Aorta (tissue), 5 donors: Measurements from ENCODE around the gene GDPGP1. TPM values are rescaled to one million over a fixed set of nuclear protein-coding genes. Genes with fewer than 3 reads are reported as not detected.

Experiments
- ATAC-seq: fragments of 200-7000 bp; cut with Tn5 transposase; one replicate; pipeline ENCODE4 v1.9.1; 2022; ENCODE audit warnings: moderate library complexity; ENCODE audit not compliant: low FRiP score
- DNase-seq, 2 donors: peaks; one replicate each; pipeline ENCODE4 v3.0.0-alpha.2; 2020
- H3K27ac ChIP-seq, 2 donors: one replicate each; pipeline ENCODE4 v1.5.1; 2013; ENCODE audit warnings: low read length in 2 of 2, mild to moderate bottlenecking in 2 of 2, moderate library complexity in 2 of 2, control low read depth in 1 of 2, inconsistent platforms in 1 of 2, low read depth in 1 of 2
- H3K27me3 ChIP-seq, 2 donors: one replicate each; pipeline ENCODE4 v1.6.1; 2013; ENCODE audit warnings: control low read depth in 1 of 2, low read length in 1 of 2, mild to moderate bottlenecking in 1 of 2, moderate library complexity in 1 of 2; ENCODE audit not compliant: insufficient read depth in 2 of 2, control insufficient read depth in 1 of 2
- H3K36me3 ChIP-seq, 2 donors: one replicate each; pipeline ENCODE4 v1.6.1; 2013; ENCODE audit warnings: control low read depth in 1 of 2, low read length in 1 of 2, mild to moderate bottlenecking in 1 of 2; ENCODE audit not compliant: insufficient read depth in 2 of 2, control insufficient read depth in 1 of 2
- H3K4me1 ChIP-seq, 2 donors: one replicate each; pipeline ENCODE4 v1.6.1; 2013; ENCODE audit warnings: low read length in 2 of 2, control low read depth in 1 of 2, mild to moderate bottlenecking in 1 of 2, moderate library complexity in 1 of 2; ENCODE audit not compliant: insufficient read depth in 2 of 2, control insufficient read depth in 1 of 2
- H3K4me3 ChIP-seq, 2 donors: one replicate each; pipeline ENCODE4 v1.5.1; 2013; ENCODE audit warnings: low read length in 2 of 2, control low read depth in 1 of 2, mild to moderate bottlenecking in 1 of 2
- H3K9me3 ChIP-seq: one replicate; pipeline ENCODE4 v1.6.1; 2013; ENCODE audit warnings: mild to moderate bottlenecking, low read length; ENCODE audit not compliant: control insufficient read depth
- WGBS, 2 donors: extraction: QIAGEN DNeasy Blood & Tissue Kit; methylation state at CpG; one replicate each; pipeline ENCODE4 v1.1.7; 2013; 5-methylcytosine and 5-hydroxymethylcytosine counted together
- intact Hi-C, 2 donors: fragments of 100-400 bp; cut with DNase I; formaldehyde crosslinking; loops; one replicate each; pipeline versions ENCODE4 v1.14.2 to v1.15.0; 2022
- polyA plus RNA-seq, 2 donors: library from polyadenylated mRNA; stranded (reverse); fragments of 200-250 nt; gene quantifications; one replicate each; pipeline ENCODE4 v1.2.3, GENCODE V29; 2013
- total RNA-seq, 2 donors: library from RNA; stranded (reverse); fragmentation: NEBNext Ultra II Directional; extraction: Animal tissue kit (Norgen Biotek cat#: 25700); gene quantifications; one replicate each; pipeline ENCODE4 v1.2.1, GENCODE V29; 2021
- donor health status: healthy with polysubstance abuse.
- donor health status: Bipolar disorder and iron deficiency.
- donor health status: DM: no; HTN: no; CAD: no.
- donor health status: DM: no; HTN: no; CAD: no.
- donor health status: DM: yes; HTN: yes; CAD: no.

Gene GDPGP1
- total and polyA plus RNA-seq, 4 donors: 1.3 to 7.1 (median 2.7) TPM

DNA sequence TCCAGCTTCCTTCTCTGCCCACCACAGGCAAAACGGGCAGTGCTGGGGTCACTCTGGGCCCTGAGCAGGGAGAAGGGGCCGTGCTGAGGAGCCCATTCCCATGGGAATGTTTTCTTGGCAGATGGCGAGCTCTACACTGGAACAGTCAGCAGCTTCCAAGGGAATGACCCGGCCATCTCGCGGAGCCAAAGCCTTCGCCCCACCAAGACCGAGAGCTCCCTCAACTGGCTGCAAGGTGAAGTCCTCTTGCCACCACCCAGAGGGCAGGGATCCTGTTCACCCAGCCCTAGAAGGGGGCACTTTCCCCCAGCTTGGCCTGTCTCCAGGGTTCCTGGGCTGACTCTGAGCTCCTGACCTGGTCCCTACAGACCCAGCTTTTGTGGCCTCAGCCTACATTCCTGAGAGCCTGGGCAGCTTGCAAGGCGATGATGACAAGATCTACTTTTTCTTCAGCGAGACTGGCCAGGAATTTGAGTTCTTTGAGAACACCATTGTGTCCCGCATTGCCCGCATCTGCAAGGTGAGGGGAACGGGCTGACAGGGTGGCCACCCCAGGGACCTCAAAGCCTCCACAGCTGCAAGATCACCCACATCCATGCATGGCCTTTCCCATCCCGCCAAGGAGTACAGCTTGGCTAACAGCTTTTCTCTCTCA, 12.6 kb upstream of the GDPGP1 start:
- Histone ChIP-seq H3K4me3 (no peak overlapping the region), H3K4me1 (no peaks in the 10 kb centered on the region), H3K36me3 (no peaks in the 10 kb centered on the region), H3K9me3 (no peaks in the 10 kb centered on the region), H3K27ac (no peak overlapping the region), H3K27me3 (no peaks in the 10 kb centered on the region)
- 14 to 17% methylated on average over 14 of the region's 14 CpGs for WGBS, 2 donors
- DNase-seq: peak; percentile 89 to 93
- peak; percentile 90 for ATAC-seq
- intact Hi-C loops: no loop called here

DNA sequence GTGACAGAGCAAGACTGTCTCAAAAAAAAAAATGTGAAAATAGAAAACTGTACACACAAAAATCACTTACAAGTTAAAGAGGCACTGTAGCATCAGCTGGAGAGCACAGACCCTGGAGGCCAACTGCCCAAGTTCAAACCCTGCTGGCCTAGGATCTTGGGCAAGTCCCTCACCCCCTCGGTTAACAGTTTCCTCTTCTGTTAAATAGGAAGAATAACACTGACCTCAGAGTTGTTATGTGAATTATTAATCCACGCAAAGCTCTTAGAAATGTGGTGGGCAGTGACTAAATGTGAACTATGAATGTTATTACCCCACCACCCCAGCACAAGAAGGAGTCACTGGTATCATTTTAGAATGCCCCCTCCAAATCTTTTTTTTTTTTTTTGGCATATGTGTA, 11.5 kb upstream of the GDPGP1 start:
- H3K9me3 ChIP-seq: no peaks in the 10 kb centered on the region
- no peaks in the 10 kb centered on the region for H3K36me3 ChIP-seq
- no peak overlapping the region for H3K27ac ChIP-seq
- intact Hi-C loops: no loop called here
- ATAC-seq: no peak
- no peaks in the 10 kb centered on the region for H3K27me3 ChIP-seq
- H3K4me1 ChIP-seq: no peaks in the 10 kb centered on the region
- no peak overlapping the region for H3K4me3 ChIP-seq
- DNase-seq: peak in 1 of 2 donors; percentile 3
- 88% methylated on average over 2 of the region's 2 CpGs for WGBS, 2 donors

DNA sequence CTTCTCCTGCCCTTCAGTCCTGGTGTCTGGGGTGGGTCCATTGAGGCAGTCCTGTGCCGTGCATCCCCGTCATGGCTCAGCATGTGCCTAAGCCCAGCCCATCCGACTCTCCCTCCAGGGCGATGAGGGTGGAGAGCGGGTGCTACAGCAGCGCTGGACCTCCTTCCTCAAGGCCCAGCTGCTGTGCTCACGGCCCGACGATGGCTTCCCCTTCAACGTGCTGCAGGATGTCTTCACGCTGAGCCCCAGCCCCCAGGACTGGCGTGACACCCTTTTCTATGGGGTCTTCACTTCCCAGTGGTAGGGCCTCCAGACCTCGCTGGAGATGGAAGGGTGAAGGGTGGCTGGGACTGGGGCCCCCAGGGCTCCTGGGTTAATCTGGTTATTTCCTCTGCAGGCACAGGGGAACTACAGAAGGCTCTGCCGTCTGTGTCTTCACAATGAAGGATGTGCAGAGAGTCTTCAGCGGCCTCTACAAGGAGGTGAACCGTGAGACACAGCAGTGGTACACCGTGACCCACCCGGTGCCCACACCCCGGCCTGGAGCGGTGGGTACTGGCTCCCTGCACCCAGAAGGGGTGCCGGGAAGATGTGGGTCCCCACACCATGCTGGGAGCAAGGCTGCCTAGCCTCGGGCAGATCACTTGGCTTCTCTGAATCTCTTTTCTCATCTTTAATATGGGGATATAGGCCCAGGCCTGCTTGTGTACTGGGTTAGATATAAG, 10.4 kb upstream of the GDPGP1 start:
- no peak for ATAC-seq

DNA sequence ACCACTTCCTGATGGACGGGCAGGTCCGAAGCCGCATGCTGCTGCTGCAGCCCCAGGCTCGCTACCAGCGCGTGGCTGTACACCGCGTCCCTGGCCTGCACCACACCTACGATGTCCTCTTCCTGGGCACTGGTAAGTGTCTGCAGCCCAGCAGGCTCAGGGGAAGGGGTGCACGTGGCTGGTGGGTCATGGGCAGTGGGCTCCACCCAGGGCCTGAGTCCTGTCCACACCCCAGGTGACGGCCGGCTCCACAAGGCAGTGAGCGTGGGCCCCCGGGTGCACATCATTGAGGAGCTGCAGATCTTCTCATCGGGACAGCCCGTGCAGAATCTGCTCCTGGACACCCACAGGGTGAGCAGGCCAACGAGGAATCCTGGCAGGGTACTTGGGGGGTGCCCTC, 9.0 kb upstream of the GDPGP1 start:
- intact Hi-C loops: no loop called here
- Histone ChIP-seq H3K4me1 (no peaks in the 10 kb centered on the region), H3K36me3 (no peaks in the 10 kb centered on the region), H3K27ac (no peak overlapping the region), H3K9me3 (no peaks in the 10 kb centered on the region), H3K4me3 (no peak overlapping the region), H3K27me3 (no peaks in the 10 kb centered on the region)
- DNase-seq (no peak), ATAC-seq (no peak)
- 96% methylated on average over 17 of the region's 17 CpGs for WGBS, 2 donors

More for the DNA sequence above, 10.4 kb upstream of the GDPGP1 start:
- Histone ChIP-seq H3K27me3 (no peaks in the 10 kb centered on the region), H3K36me3 (no peaks in the 10 kb centered on the region), H3K4me3 (no peak overlapping the region), H3K4me1 (no peaks in the 10 kb centered on the region), H3K9me3 (no peaks in the 10 kb centered on the region), H3K27ac (no peak overlapping the region)
- 94% methylated on average over 22 of the region's 22 CpGs for WGBS, 2 donors
- peak in 1 of 2 donors; percentile 11 for DNase-seq
- intact Hi-C loops: no loop called here

DNA sequence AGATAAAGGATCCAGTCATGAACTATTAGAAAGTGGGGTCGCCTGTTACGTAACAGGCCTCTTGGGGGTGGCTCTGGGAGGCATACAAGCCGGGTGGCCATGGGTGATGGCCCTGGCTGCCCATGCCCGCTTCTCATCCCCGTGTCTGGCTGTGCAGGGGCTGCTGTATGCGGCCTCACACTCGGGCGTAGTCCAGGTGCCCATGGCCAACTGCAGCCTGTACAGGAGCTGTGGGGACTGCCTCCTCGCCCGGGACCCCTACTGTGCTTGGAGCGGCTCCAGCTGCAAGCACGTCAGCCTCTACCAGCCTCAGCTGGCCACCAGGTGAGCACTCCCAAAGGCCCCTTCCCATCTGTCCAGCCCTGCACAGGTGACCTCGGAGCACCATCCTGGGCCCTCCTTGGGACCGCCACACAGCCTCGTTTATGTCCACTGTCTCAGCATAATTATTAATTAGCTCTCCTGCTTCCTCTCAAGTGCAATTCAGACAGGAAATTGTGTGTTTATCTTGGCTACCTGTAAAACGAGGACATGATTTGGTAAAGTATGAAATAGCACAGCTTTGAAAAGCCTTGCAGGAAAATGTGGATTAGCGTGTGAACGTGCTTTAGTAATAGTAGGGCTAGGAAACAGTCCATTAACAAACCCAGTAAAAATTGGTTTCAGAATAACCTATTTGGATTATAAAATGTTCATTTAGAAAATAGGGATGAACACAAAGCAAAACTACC, 8.3 kb upstream of the GDPGP1 start:
- H3K9me3 ChIP-seq: no peaks in the 10 kb centered on the region
- H3K27me3 ChIP-seq: no peaks in the 10 kb centered on the region
- no peaks in the 10 kb centered on the region for H3K4me1 ChIP-seq
- H3K4me3 ChIP-seq: no peak overlapping the region
- H3K27ac ChIP-seq: no peak overlapping the region
- intact Hi-C loops: no loop called here
- ATAC-seq: no peak
- DNase-seq: no peak
- 90 to 94% methylated on average over 18 of the region's 18 CpGs for WGBS, 2 donors
- no peaks in the 10 kb centered on the region for H3K36me3 ChIP-seq

DNA sequence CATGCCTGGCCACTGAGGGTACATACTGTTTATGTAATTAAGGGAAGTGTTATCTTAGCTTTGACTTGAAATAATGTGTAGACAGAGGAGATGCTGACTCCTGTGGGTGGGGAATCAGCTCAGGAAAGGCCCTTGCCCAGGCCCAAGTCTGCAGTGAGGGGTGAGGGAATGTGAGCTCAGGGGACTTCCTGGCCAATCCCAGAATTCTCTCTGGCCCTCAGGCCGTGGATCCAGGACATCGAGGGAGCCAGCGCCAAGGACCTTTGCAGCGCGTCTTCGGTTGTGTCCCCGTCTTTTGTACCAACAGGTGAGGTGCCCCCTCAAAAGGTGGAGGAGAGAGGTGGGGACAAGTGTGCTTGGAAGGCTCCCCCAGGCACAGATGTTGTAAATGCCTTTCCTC, 6.7 kb upstream of the GDPGP1 start:
- 81 to 92% methylated on average over 7 of the region's 7 CpGs for WGBS, 2 donors
- ATAC-seq: no peak
- intact Hi-C loops: no loop called here
- Histone ChIP-seq H3K4me1 (no peaks in the 10 kb centered on the region), H3K9me3 (no peaks in the 10 kb centered on the region), H3K4me3 (no peak overlapping the region), H3K27ac (no peak overlapping the region), H3K27me3 (no peaks in the 10 kb centered on the region), H3K36me3 (no peaks in the 10 kb centered on the region)
- no peak for DNase-seq

DNA sequence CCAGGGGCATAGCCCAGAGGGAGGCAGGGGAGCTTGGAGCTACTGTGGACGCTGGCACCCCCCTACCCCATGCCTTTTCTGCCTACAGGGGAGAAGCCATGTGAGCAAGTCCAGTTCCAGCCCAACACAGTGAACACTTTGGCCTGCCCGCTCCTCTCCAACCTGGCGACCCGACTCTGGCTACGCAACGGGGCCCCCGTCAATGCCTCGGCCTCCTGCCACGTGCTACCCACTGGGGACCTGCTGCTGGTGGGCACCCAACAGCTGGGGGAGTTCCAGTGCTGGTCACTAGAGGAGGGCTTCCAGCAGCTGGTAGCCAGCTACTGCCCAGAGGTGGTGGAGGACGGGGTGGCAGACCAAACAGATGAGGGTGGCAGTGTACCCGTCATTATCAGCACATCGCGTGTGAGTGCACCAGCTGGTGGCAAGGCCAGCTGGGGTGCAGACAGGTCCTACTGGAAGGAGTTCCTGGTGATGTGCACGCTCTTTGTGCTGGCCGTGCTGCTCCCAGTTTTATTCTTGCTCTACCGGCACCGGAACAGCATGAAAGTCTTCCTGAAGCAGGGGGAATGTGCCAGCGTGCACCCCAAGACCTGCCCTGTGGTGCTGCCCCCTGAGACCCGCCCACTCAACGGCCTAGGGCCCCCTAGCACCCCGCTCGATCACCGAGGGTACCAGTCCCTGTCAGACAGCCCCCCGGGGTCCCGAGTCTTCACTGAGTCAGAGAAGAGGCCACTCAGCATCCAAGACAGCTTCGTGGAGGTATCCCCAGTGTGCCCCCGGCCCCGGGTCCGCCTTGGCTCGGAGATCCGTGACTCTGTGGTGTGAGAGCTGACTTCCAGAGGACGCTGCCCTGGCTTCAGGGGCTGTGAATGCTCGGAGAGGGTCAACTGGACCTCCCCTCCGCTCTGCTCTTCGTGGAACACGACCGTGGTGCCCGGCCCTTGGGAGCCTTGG, 5.9 kb upstream of the GDPGP1 start:
- DNase-seq (no peak), ATAC-seq (no peak)
- no peaks in the 10 kb centered on the region for H3K36me3 ChIP-seq
- no peaks in the 10 kb centered on the region for H3K27me3 ChIP-seq
- intact Hi-C loops: no loop called here
- no peaks in the 10 kb centered on the region for H3K4me1 ChIP-seq
- no peak overlapping the region for H3K4me3 ChIP-seq
- no peaks in the 10 kb centered on the region for H3K9me3 ChIP-seq
- WGBS, 2 donors: 86 to 89% methylated on average over 38 of the region's 38 CpGs
- no peak overlapping the region for H3K27ac ChIP-seq

DNA sequence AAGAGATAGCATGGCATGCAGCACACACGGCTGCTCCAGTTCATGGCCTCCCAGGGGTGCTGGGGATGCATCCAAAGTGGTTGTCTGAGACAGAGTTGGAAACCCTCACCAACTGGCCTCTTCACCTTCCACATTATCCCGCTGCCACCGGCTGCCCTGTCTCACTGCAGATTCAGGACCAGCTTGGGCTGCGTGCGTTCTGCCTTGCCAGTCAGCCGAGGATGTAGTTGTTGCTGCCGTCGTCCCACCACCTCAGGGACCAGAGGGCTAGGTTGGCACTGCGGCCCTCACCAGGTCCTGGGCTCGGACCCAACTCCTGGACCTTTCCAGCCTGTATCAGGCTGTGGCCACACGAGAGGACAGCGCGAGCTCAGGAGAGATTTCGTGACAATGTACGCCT, 5.0 kb upstream of the GDPGP1 start:
- intact Hi-C loops: no loop called here
- Histone ChIP-seq H3K27ac (no peak overlapping the region), H3K4me3 (no peak overlapping the region), H3K4me1 (no peaks in the 10 kb centered on the region), H3K27me3 (no peaks in the 10 kb centered on the region), H3K9me3 (no peaks in the 10 kb centered on the region), H3K36me3 (no peaks in the 10 kb centered on the region)
- no peak for DNase-seq
- no peak for ATAC-seq
- WGBS, 2 donors: 86 to 87% methylated on average over 15 of the region's 15 CpGs
